T follicular helper cell (primary cell): ENCODE data around the gene XRCC5.

Experiments
- DNase-seq: peaks from one replicate; pipeline ENCODE4 v3.0.0-alpha.2; 2020; ENCODE audit warnings: low read depth

XRCC5 gene

GRCh38 chr2:216232721-216233120 is 123.6 kb downstream of the XRCC5 start:
- no peak for DNase-seq

GRCh38 chr2:216233281-216233995 is 124.3 kb downstream of the XRCC5 start:
- DNase-seq = no peak

- DNase-seq = no peak
These were observed 125.0 kb downstream of the XRCC5 start for GRCh38 chr2:216234106-216234505.

- DNase-seq = no peak
These were observed 126.3 kb downstream of the XRCC5 start for GRCh38 chr2:216235462-216235861.

GRCh38 chr2:216235896-216236295 is 126.7 kb downstream of the XRCC5 start:
- no peak for DNase-seq

GRCh38 chr2:216236486-216236885 is 127.3 kb downstream of the XRCC5 start:
- no peak for DNase-seq

GRCh38 chr2:216242365-216242764 is 133.2 kb downstream of the XRCC5 start:
- no peak for DNase-seq

GRCh38 chr2:216243026-216243425 is 133.9 kb downstream of the XRCC5 start:
- DNase-seq = no peak

GRCh38 chr2:216245391-216245975 is 136.3 kb downstream of the XRCC5 start:
- no peak for DNase-seq

GRCh38 chr2:216246766-216247165 is 137.6 kb downstream of the XRCC5 start:
- no peak for DNase-seq
